SW 1271 (cell line): Measurements from ENCODE around the gene ZNF532.
"Not testable (repeated sequence)": the region's sequence is repeated elsewhere in the genome, so short reads cannot be mapped to it uniquely, and the experiment has no call there.

Source experiments
- DNase-seq, 2 experiments: peaks; one replicate each; lab custom pipeline; 2025; lab: John Stamatoyannopoulos, UW

The ZNF532 gene, protein sequence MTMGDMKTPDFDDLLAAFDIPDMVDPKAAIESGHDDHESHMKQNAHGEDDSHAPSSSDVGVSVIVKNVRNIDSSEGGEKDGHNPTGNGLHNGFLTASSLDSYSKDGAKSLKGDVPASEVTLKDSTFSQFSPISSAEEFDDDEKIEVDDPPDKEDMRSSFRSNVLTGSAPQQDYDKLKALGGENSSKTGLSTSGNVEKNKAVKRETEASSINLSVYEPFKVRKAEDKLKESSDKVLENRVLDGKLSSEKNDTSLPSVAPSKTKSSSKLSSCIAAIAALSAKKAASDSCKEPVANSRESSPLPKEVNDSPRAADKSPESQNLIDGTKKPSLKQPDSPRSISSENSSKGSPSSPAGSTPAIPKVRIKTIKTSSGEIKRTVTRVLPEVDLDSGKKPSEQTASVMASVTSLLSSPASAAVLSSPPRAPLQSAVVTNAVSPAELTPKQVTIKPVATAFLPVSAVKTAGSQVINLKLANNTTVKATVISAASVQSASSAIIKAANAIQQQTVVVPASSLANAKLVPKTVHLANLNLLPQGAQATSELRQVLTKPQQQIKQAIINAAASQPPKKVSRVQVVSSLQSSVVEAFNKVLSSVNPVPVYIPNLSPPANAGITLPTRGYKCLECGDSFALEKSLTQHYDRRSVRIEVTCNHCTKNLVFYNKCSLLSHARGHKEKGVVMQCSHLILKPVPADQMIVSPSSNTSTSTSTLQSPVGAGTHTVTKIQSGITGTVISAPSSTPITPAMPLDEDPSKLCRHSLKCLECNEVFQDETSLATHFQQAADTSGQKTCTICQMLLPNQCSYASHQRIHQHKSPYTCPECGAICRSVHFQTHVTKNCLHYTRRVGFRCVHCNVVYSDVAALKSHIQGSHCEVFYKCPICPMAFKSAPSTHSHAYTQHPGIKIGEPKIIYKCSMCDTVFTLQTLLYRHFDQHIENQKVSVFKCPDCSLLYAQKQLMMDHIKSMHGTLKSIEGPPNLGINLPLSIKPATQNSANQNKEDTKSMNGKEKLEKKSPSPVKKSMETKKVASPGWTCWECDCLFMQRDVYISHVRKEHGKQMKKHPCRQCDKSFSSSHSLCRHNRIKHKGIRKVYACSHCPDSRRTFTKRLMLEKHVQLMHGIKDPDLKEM (N-terminal part only)

DNA sequence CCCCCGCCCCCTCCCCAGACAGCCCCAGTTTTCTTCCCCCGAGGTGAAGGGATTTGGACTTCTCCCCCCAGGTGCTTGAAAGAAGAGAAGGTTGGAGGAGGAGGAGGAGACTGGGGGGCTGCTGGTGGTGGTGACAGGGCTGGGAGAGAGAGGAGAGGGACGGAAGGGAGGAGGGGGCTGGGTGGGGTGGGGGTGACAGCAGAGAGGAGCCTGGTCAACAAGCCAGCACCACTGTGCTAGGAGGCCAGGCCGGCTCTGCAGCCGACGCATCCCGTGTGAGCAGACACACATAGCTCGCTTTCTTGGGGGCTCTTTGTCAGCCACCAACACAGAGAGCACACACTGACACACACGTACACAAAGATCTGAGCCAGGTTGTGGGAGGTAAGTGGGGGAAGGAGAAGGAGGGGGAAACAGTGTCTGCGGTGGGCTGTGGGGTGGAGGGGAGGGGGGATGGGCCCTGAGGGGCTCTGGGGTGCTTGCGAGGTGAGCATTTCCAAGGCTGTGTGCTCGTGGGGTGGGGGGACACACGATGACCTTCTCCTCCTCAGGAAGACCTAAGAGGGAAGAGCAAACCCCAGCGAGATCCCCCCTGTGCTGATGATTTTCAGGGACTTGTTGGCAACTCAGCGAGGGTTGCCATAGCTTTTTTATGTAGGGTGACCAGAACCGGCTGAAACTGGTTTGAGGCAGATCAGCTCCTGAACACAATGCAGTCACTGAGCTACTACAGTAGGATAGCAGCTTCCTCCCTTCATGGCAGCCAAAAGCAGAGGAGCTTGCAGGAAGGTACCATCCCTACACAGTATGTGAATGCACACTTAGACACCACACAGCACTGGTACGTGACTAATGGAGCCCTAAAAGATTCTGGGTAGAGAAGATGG, at the start of gene ZNF532:
Gene ZNF532 (plus strand): TSS at position 732 of the 887 bp plus-strand sequence. CDS start 53,411 bp downstream, outside the sequence.
- DNase-seq = peak in 1 of 2 experiments; percentile 58

GRCh38 chr18:58819051-58819450, 45.6 kb upstream of the ZNF532 start:
- DNase-seq = no peak

- no peak for DNase-seq
Measured at GRCh38 chr18:58820251-58820650, 44.4 kb upstream of the ZNF532 start.

DNA sequence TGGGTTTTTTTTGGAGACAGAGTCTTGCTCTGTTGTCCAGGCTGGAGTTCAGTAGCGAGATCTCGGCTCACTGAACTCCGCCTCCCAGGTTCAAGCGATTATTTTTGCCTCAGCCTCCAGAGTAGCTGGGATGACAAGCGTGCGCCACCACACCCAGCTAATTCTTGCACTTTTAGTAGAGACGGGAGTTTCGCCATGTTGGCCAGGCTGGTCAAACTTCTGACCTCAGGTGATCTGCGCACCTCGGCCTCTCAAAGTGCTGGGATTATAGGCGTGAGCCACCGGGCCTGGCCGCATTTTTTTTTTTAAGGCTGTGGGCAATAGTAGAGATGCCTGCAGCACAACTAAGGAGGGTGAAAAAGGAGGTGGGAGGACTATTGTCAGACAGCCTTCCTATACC, 41.7 kb upstream of the ZNF532 start:
- no peak for DNase-seq

GRCh38 chr18:58823412-58823811, 41.3 kb upstream of the ZNF532 start:
- no peak for DNase-seq

GRCh38 chr18:58826926-58827325, 37.8 kb upstream of the ZNF532 start:
- not testable (repeated sequence) for DNase-seq

GRCh38 chr18:58827428-58827827, 37.2 kb upstream of the ZNF532 start:
- no peak for DNase-seq

- no peak for DNase-seq
Measured at GRCh38 chr18:58827886-58828285, 36.8 kb upstream of the ZNF532 start.

GRCh38 chr18:58828399-58829121, 36.1 kb upstream of the ZNF532 start:
- DNase-seq = no peak

DNA sequence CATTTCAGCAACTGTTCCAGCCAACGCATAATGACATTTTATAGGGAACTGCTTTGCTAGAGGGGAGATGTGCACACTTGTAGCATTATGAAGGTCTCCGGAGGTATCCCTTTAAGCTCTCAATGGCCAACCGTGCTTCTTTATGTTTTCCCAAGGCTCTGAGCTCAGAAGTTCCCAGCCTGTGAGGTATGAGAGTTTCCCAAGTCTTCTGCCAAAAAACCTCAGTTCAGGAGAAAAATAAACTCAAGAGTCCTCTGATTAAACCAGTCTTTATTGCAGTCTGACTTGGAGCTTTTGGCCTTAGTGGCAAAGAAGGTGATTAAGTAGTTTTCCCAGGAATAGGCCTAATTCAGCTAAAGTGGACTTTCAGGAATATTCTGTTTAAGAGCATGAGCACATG, 35.4 kb upstream of the ZNF532 start:
- DNase-seq = no peak

GRCh38 chr18:58829886-58830285, 34.8 kb upstream of the ZNF532 start:
- not testable (repeated sequence) for DNase-seq

GRCh38 chr18:58831606-58832005, 33.1 kb upstream of the ZNF532 start:
- no peak for DNase-seq

GRCh38 chr18:58838165-58838860, 26.4 kb upstream of the ZNF532 start:
- DNase-seq = no peak

DNA sequence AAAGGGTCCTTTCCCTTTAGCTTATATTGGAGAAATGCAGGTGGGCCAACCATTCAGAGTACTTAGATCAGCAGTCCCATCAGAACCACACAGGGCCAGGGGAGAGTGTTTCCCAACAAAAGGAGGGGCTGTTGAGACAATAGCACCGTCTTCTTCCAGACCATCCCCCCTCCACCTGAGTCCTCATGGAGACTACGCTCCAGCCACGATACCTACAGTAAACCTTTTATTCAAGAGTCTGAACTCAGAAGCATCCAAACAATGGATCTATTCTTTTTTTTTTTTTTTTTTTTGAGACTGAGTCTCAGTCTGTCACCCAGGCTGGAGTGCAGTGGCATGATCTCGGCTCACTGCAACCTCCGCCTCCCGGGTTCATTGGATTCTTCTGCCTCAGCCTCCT, 25.7 kb upstream of the ZNF532 start:
- no peak for DNase-seq

GRCh38 chr18:58842978-58843687, 21.5 kb upstream of the ZNF532 start:
- no peak for DNase-seq

DNA sequence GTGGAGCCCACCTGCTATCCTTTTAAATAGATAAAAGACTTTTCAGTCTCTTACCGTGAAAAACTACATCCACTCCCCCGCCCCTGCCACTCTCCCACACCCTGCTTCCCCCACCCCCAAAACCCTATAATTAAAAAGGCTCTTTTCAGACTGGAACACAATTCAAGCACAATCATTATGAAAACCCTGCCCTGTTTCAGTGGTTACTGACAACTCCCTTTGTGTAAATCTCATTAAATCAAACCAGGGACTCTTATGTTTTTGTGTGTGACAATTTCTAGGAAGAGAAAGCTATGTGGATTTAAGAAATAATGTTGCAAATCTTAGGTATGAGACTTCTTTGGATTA, 21.0 kb upstream of the ZNF532 start:
- DNase-seq = no peak

- DNase-seq = no peak
Measured at GRCh38 chr18:58844871-58845270, 19.8 kb upstream of the ZNF532 start.

- DNase-seq = no peak
Measured at GRCh38 chr18:58845928-58846724, 18.6 kb upstream of the ZNF532 start.
